GM23338 (cell line): Measurements from ENCODE around the gene DNAI1. TPM values are rescaled to one million over a fixed set of nuclear protein-coding genes. Genes with fewer than 3 reads are reported as not detected.

ENCODE experiments used
- ATAC-seq: fragments of 200-7000 bp; cut with Tn5 transposase; 3 replicates; pipeline ENCODE4 v1.9.1; 2020
- DNase-seq: peaks from one replicate; pipeline ENCODE4 v3.0.0-alpha.2; 2015; ENCODE audit warnings: low spot score
- H2AFZ ChIP-seq: fragments of 200-600 bp; sonication (generic); 2 replicates; pipeline ENCODE4 v1.8.0; 2016; ENCODE audit warnings: antibody characterized with exemption, mild to moderate bottlenecking, moderate library complexity
- H3F3A ChIP-seq: fragments of 200-600 bp; sonication (generic); replicated peaks from 2 replicates; pipeline ENCODE4 v1.8.0; 2017; ENCODE audit warnings: antibody characterized with exemption, mixed run types, low read depth
- H3K27ac ChIP-seq: fragments of 200-600 bp; sonication (generic); 2 replicates; pipeline ENCODE4 v1.6.1; 2016; ENCODE audit warnings: low read depth
- H3K27me3 ChIP-seq: fragments of 200-600 bp; sonication (generic); 2 replicates; pipeline ENCODE4 v1.8.0; 2016; ENCODE audit warnings: mild to moderate bottlenecking, mixed run types, moderate library complexity; ENCODE audit not compliant: insufficient read depth
- H3K36me3 ChIP-seq: fragments of 200-600 bp; sonication (generic); 2 replicates; pipeline ENCODE4 v1.8.0; 2016; ENCODE audit warnings: mild to moderate bottlenecking; ENCODE audit not compliant: insufficient read depth
- H3K4me1 ChIP-seq: fragments of 200-600 bp; sonication (generic); 2 replicates; pipeline ENCODE4 v1.8.0; 2016; ENCODE audit warnings: mild to moderate bottlenecking, moderate library complexity; ENCODE audit not compliant: insufficient read depth
- H3K4me2 ChIP-seq: fragments of 200-600 bp; sonication (generic); 2 replicates; pipeline ENCODE4 v1.7.1; 2017; ENCODE audit warnings: mixed run types
- H3K4me3 ChIP-seq: fragments of 200-600 bp; sonication (generic); 2 replicates; pipeline ENCODE4 v1.6.1; 2016; ENCODE audit warnings: mixed run types
- H3K79me2 ChIP-seq: fragments of 200-600 bp; sonication (generic); replicated peaks from 2 replicates; pipeline ENCODE4 v1.8.0; 2017; ENCODE audit warnings: mild to moderate bottlenecking; ENCODE audit not compliant: insufficient read depth
- H3K9me2 ChIP-seq: fragments of 200-600 bp; sonication (generic); 2 replicates; pipeline ENCODE4 v1.8.0; 2017; ENCODE audit not compliant: insufficient read depth
- H4K20me1 ChIP-seq: fragments of 200-600 bp; sonication (generic); replicated peaks from 2 replicates; pipeline ENCODE4 v1.8.0; 2017; ENCODE audit warnings: mild to moderate bottlenecking; ENCODE audit not compliant: insufficient read depth
- H3K27ac Mint-ChIP-seq: 2 replicates; pipeline ENCODE4 v1.8.0; 2020; ENCODE audit warnings: inconsistent platforms, mild to moderate bottlenecking, moderate library complexity, mixed read lengths
- H3K27me3 Mint-ChIP-seq: 3 replicates; pipeline ENCODE4 v1.8.0; 2022; ENCODE audit warnings: low read depth, mild to moderate bottlenecking, moderate library complexity, mixed read lengths, inconsistent platforms; ENCODE audit not compliant: insufficient read depth, poor library complexity
- H3K36me3 Mint-ChIP-seq: 3 replicates; pipeline ENCODE4 v1.8.0; 2021; ENCODE audit warnings: low read depth, mild to moderate bottlenecking, inconsistent platforms, moderate library complexity, mixed read lengths
- H3K4me1 Mint-ChIP-seq: 3 replicates; pipeline ENCODE4 v1.8.0; 2020; ENCODE audit warnings: mild to moderate bottlenecking, inconsistent platforms, mixed read lengths
- H3K4me3 Mint-ChIP-seq: 3 replicates; pipeline ENCODE4 v1.8.0; 2021; ENCODE audit warnings: moderate library complexity, mild to moderate bottlenecking, inconsistent platforms, mixed read lengths
- H3K9me3 Mint-ChIP-seq: 3 replicates; pipeline ENCODE4 v1.8.0; 2020; ENCODE audit warnings: moderate library complexity, mild to moderate bottlenecking, inconsistent platforms, mixed read lengths
- CREB1 ChIP-seq: fragments of 250-450 bp; sonication (Bioruptor Pico); IDR thresholded peaks from 2 replicates; pipeline ENCODE4 v1.5.0; 2020; ENCODE audit warnings: low read depth, mild to moderate bottlenecking, moderate library complexity
- CTCF ChIP-seq, 2 experiments: fragments of 200-600 bp in 1 of 2; sonication (generic) in 1 of 2; conservative IDR thresholded peaks; 2 replicates each; pipeline versions ENCODE4 v1.5.1 to v1.6.1; 2016 to 2017; ENCODE audit warnings: antibody characterized with exemption in 2 of 2, low read depth in 2 of 2, mild to moderate bottlenecking in 2 of 2, moderate library complexity in 1 of 2
- EZH2 ChIP-seq: fragments of 200-600 bp; sonication (generic); IDR thresholded peaks from one replicate; pipeline ENCODE4 v1.8.0; 2017; ENCODE audit warnings: antibody characterized with exemption, mild to moderate bottlenecking, low read depth; ENCODE audit not compliant: unreplicated experiment
- EZH2phosphoT487 ChIP-seq: fragments of 200-600 bp; sonication (generic); IDR thresholded peaks from one replicate; pipeline ENCODE4 v1.8.1; 2018; ENCODE audit warnings: antibody characterized with exemption; ENCODE audit not compliant: unreplicated experiment
- JUNB ChIP-seq: IDR thresholded peaks from one replicate; pipeline ENCODE4 v1.6.1; 2016; ENCODE audit warnings: antibody characterized with exemption; ENCODE audit not compliant: unreplicated experiment
- NANOG ChIP-seq: IDR thresholded peaks from 2 replicates; pipeline ENCODE4 v1.6.1; 2016; ENCODE audit warnings: antibody characterized with exemption, borderline replicate concordance
- POLR2AphosphoS5 ChIP-seq: IDR thresholded peaks from 2 replicates; pipeline ENCODE4 v1.6.1; 2016; ENCODE audit warnings: antibody characterized with exemption, low read depth
- STAT1 ChIP-seq: IDR thresholded peaks from one replicate; pipeline ENCODE4 v1.6.1; 2016; ENCODE audit warnings: antibody characterized with exemption; ENCODE audit not compliant: unreplicated experiment
- ZNF114 ChIP-seq: fragments of 250-450 bp; sonication (Bioruptor Pico); IDR thresholded peaks from 2 replicates; pipeline ENCODE4 v1.5.0; 2020; ENCODE audit warnings: mild to moderate bottlenecking, moderate library complexity
- ZNF331 ChIP-seq: fragments of 250-450 bp; sonication (Bioruptor Pico); IDR thresholded peaks from 2 replicates; pipeline ENCODE4 v1.5.0; 2020; ENCODE audit warnings: low read depth, mild to moderate bottlenecking, moderate library complexity
- ZNF462 ChIP-seq: fragments of 250-450 bp; sonication (Bioruptor Pico); IDR thresholded peaks from 2 replicates; pipeline ENCODE4 v1.5.0; 2020; ENCODE audit warnings: mild to moderate bottlenecking, moderate library complexity
- polyA plus RNA-seq: library from polyadenylated mRNA; unstranded; fragments of >200 nt; fragmentation: Nextera tagmentation; extraction: Ambion mirVana; gene quantifications from 2 replicates; pipeline ENCODE4 v1.2.1, GENCODE V29; 2016
- total RNA-seq: library from RNA; depleted of rRNA; stranded (reverse); fragments of >200 nt; shearing (Covaris generic); gene quantifications from 2 replicates; pipeline ENCODE4 v1.2.3, GENCODE V29; 2014
- TF ChIP-seq, protein P1 (sequence below): IDR thresholded peaks from 2 replicates; pipeline ENCODE4 v1.6.1; 2016; ENCODE audit warnings: antibody characterized with exemption
- TF ChIP-seq, protein P2 (sequence below): IDR thresholded peaks from one replicate; pipeline ENCODE4 v1.6.1; 2018; ENCODE audit warnings: antibody characterized with exemption; ENCODE audit not compliant: unreplicated experiment

Gene DNAI1
- total and polyA plus RNA-seq, 2 experiments from 2014 or later: 1.0 to 1.1 TPM

DNA sequence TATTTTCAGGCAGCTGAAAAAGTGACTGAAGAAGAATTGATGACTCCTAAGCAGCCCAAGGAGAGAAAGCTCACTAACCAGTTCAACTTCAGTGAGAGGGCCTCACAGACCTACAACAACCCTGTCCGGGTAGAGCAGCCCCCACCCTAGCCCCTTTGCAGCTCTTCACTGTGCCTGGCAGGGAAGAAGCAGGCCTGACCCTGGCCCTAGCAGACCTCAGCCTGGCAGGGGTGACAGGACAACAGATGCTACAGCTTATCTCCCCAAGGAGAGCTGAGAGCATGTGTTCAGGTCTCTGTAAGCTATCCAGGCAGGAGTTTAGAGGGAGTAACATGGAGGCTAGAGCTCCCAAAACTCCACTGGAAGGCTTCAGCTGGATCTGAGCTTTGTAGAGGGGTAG lies 31.8 kb downstream of the DNAI1 start:
- Histone ChIP-seq H3K4me3 (no peak overlapping the region), H3F3A (no peaks in the 10 kb centered on the region), H3K27ac (no peak overlapping the region), H2AFZ (no peak overlapping the region), H3K4me2 (no peak overlapping the region), H3K9me2 (no peaks in the 10 kb centered on the region), H3K79me2 (no peaks in the 10 kb centered on the region), H4K20me1 (no peaks in the 10 kb centered on the region; the same call in 1 of the 2 replicates), H3K4me1 (no peaks in the 10 kb centered on the region), H3K36me3 (no peaks in the 10 kb centered on the region), H3K27me3 (no peaks in the 10 kb centered on the region)
- no peaks in the 10 kb centered on the region for H3K36me3 Mint-ChIP-seq
- no peaks in the 10 kb centered on the region; the same call in 2 of the 3 replicates for H3K4me1 Mint-ChIP-seq
- no peak for DNase-seq
- peaks cover 1% of the 10 kb centered on the region for H3K27me3 Mint-ChIP-seq
- no peak overlapping the region for H3K27ac Mint-ChIP-seq
- H3K9me3 Mint-ChIP-seq: no peaks in the 10 kb centered on the region
- no peak overlapping the region for H3K4me3 Mint-ChIP-seq
- TF ChIP-seq EZH2phosphoT487 (no peak), POLR2AphosphoS5 (no peak), JUNB (no peak), ZNF462 (CRISPR knock-in tag) (no peak), CREB1 (CRISPR knock-in tag) (no peak), ZNF331 (no peak), STAT1 (no peak), ZNF114 (CRISPR knock-in tag) (no peak), CTCF (conservative IDR thresholded peaks at IDR 0.05; ENCODE audit: low read depth in 2 of 2) (no peak), NANOG (no peak), EZH2 (no peak)
- TF ChIP-seq, protein P1, sequence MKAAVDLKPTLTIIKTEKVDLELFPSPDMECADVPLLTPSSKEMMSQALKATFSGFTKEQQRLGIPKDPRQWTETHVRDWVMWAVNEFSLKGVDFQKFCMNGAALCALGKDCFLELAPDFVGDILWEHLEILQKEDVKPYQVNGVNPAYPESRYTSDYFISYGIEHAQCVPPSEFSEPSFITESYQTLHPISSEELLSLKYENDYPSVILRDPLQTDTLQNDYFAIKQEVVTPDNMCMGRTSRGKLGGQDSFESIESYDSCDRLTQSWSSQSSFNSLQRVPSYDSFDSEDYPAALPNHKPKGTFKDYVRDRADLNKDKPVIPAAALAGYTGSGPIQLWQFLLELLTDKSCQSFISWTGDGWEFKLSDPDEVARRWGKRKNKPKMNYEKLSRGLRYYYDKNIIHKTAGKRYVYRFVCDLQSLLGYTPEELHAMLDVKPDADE: no peak
- TF ChIP-seq, protein P2, sequence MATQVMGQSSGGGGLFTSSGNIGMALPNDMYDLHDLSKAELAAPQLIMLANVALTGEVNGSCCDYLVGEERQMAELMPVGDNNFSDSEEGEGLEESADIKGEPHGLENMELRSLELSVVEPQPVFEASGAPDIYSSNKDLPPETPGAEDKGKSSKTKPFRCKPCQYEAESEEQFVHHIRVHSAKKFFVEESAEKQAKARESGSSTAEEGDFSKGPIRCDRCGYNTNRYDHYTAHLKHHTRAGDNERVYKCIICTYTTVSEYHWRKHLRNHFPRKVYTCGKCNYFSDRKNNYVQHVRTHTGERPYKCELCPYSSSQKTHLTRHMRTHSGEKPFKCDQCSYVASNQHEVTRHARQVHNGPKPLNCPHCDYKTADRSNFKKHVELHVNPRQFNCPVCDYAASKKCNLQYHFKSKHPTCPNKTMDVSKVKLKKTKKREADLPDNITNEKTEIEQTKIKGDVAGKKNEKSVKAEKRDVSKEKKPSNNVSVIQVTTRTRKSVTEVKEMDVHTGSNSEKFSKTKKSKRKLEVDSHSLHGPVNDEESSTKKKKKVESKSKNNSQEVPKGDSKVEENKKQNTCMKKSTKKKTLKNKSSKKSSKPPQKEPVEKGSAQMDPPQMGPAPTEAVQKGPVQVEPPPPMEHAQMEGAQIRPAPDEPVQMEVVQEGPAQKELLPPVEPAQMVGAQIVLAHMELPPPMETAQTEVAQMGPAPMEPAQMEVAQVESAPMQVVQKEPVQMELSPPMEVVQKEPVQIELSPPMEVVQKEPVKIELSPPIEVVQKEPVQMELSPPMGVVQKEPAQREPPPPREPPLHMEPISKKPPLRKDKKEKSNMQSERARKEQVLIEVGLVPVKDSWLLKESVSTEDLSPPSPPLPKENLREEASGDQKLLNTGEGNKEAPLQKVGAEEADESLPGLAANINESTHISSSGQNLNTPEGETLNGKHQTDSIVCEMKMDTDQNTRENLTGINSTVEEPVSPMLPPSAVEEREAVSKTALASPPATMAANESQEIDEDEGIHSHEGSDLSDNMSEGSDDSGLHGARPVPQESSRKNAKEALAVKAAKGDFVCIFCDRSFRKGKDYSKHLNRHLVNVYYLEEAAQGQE: no peak
- no peak for ATAC-seq
